Measurements from ENCODE around the gene LTBP3.

Gene LTBP3

DNA sequence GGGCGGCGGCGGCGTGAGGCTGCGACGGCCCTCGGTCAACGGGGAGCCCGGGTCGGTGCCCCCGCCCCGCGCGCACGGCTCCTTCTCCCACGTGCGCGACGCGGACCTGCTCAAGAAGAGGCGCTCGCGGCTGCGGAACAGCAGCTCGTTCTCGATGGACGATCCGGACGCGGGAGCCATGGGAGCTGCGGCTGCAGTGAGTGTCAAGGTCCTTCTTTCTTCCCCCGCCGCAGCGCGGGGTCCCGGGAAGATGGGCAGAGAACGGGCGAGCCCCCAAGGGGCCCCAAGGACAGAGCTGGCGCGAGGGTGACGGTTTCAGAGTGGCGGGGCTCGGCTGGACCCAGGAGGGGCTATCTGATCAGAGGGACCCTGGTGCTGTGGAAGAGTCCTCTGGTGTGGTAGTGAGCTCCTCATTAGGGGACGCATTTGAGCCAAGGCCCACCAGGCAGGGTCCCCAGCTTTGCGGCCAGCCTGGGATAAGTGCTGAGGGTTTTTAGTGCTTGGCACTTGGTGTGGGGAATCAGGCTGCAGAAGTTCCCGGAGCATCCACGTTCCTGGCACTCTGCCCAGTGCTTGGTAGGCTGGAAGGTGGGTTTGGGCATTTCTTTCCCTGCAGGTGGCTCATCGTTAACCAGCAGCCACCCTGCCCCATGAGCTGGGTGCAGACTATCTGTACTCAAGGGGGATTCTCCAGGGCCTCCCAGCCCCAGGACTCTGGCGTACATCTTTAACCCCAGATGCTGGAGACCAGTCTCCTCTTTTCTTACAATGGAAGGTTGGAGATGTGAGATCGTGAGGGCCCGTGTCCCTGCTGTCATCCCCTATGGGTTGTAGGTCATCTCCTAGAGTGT is 27.5 kb upstream of the LTBP3 start:
- no peak for DNase-seq

DNA sequence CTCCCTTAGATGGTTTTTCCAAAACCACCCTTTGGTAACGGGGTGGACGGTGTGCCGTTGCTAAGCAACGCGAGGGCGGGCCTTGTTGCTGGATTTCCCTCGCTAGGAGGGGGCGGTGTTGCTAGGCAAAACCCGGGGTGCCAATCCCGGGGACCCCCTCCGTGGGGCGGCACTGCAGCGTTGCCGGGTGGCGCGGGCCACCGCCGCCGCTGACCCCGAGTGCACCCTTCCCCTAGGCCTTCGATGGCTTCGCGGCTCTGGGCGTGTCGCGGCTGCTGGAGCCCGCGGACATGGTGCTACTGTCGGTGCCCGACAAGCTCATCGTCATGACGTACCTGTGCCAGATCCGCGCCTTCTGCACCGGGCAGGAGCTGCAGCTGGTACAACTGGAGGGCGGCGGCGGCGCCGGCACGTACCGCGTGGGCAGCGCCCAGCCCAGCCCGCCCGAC is 26.6 kb upstream of the LTBP3 start:
- DNase-seq: no peak

DNA sequence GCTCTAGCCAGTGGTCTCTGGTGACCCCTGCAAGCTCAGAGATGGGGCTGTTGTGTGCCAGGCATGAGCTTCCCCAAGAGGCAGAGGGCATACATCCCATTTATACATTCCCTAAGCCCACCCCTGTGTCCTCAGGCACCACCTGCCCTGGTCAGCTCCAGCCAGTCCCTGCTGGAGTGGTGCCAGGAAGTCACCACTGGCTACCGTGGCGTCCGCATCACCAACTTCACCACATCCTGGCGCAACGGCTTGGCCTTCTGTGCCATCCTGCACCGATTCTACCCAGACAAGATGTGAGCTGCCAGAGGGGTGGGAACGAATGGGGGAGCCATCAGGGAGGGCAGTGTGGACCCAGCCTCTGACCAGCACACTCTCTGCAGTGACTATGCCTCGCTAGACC is 25.9 kb upstream of the LTBP3 start:
- no peak for DNase-seq

DNA sequence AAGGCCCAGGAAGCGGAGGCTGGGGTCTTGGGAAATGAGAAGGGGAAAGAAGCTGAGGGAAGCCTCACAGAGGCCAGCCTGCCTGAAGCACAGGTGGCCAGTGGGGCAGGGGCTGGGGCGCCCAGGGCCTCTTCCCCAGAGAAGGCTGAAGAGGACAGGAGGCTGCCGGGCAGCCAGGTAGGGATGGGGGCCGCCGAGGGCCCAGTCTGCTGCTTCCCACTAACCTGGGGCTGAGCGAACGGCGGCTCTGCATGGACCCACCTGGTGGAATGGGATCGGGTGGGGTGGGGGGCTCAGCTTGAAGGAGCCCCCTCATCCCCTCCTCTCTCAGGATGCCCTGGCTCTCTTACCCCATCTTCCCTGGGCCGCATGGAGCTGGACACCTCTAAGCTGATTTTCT is 25.4 kb upstream of the LTBP3 start:
- DNase-seq: no peak

DNA sequence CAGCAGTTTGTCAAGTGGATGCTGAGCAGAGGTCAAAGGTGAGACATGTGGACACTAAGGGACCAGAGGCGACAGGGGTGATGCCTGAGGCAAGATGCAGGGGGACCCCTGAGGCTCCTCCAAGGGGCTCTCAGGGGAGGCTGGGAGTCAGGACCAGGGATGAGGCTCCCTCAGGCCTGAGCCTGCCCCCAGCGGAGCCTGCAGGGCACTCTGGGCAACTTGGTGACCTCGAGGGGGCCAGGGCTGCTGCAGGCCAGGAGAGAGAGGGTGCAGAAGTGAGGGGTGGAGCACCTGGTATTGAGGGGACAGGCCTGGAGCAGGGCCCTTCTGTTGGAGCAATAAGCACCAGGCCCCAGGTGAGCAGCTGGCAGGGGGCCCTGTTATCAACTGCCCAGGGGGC is 23.8 kb upstream of the LTBP3 start:
- DNase-seq: no peak

DNA sequence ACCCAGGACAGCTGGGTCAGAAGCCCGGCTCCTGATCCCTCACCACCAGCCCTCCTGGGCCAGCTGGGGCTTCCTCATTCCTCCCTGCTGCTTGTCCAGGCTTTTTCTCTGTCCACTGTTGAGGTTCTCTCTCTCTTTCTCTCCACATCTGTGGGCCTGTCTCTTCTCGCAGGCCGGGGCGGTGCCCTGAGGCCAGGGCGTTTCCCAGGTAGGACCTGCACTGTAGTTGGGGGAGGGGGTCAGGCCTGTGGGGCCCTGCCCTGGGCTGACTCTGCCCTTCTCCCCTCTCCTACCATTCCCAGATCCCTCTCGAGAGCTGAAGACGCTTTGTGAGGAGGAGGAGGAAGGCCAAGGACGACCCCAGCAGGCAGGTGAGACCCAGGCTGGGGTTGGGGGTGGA is 22.6 kb upstream of the LTBP3 start:
- DNase-seq: no peak

DNA sequence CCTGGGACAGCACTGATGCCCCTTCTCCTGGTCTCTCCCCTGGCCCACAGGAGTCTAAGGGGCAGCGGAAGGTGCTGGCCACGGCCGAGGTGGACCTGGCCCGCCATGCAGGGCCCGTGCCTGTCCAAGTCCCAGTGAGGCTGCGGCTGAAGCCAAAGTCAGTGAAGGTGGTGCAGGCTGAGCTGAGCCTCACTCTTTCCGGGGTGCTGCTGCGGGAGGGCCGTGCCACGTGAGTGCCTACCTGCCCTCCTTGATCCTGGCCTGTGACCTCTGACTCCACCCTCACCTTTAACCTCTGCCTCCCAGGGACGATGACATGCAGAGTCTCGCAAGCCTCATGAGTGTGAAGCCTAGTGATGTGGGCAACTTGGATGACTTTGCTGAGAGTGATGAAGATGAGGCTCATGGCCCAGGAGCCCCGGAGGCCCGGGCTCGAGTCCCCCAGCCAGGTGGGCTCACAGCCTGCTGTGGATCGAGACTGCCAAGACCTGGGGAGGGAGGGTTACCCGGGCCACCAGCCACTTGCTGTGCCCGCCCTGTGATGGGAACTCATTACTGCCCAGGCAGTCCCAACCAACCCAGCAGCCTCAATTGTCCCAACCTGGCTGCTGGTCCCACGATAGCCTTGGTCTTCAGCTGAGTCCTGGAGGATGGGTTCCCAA is 22.0 kb upstream of the LTBP3 start:
- DNase-seq: no peak

DNA sequence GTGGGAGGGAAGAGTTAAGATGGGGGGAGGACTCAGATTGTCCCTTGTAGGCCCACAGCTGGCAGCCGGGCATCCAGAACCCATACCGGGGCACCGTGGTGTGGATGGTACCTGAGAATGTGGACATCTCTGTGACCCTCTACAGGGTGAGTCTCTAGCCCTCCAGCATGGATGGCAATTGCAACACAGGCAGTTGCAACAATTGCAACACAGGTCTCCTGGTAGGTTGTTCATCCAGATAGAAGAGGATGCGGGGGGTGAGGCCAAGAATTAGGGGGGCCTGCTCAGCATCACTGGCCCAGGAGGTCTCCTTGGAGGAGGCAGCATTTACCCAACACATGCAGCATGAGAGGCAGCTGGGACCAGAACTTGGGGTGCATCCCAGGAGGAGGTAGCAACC is 21.1 kb upstream of the LTBP3 start:
- DNase-seq: no peak

DNA sequence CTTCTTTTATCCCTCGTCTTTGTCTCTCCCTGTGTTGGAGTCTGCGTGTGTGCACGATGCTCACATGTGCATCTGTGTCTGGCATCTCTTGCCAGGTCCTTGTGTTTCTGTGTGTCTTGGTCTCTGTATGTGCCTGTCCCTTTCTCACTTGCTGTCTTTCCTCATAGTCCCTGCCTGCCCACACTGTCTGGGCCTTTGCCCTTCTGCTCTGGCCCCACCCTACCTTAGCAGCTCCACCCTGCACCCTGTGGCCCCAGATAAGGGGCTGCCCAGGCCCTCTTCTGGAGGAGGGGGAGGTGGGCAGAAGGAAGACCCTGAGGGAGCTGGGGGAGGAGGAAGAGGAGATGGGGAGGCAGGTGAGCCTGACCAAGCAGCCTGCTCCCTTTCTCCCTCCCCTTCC is 20.5 kb upstream of the LTBP3 start:
- no peak for DNase-seq

DNA sequence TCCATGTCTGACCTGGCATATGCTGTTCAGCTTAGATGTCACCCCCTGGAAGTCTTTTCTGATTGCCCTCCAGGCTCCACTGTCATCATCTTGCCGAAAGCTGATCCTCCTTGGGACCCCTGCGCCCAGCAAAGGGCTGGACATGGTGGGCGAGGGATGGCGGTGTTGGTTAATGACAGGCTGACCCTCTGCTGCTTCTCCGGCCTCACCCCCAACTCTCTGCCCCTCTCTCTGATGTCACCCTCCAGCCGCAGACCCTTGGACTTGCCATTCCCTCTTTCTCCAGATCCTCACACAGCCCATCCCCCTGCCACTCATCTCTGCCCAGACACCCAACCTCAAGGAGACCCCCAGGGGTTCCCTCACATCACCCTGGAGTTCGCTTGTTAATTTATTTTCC is 20.0 kb upstream of the LTBP3 start:
- DNase-seq: no peak

DNA sequence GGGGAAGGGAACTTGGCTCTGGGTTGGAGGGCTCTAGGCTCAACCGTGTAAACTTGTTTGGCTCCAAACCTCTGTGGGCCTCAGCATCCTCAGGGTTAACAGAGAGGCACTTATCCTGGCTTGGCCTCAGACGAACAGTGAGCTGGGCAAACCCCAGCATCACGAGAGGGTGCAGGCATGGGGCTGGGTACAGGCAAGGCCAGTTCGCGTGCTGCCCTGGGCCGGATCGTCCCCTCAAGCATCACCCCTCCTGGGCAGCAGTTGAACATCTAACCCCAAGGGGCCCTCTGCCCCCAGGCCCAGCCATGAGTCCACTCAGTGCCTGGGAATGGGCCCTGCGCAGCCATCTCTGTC is 19.6 kb upstream of the LTBP3 start:
- DNase-seq: no peak

DNA sequence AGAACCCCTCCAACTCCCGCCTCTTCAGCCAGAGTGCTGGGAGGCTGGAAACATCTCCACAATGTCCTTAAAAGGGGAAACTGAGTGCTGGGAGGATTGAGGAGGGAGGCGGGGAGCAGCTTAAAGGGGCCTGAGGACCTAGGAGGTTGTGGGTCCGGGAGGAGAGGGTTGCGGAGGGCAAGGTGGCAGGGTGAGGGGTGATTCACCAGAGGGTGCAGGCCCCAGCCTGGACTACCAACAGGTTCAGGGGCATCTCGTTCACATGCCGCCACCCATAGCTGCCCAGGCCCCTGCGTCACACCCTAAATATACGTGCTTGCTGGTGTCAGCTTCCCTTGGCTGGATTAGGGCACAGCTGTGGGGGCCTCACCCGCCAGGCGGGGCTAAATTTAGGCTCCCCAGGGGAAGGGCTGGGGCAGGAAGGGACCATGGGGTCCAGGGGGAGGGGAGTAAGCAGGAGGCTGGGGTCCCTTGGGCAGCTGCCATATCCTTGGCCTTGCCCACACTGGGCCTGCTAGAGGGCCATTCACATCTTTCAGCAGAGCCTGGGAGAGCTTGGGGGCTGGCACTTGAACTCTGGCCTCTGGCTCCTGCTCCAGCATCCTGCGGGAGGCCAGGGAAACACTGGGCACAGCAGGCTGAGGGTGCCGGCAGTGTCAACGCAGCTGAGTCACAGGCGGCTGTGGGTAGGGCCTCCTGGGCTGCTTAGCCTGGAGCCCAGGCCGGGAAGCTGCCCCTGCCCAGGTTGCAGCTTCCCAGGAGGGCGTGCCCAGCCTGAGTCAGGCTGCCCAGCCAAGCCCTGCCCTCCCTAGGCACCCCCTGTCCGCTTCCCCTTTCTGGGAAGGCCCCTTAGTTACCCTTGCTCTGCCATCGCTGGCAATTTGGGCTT is 19.0 kb upstream of the LTBP3 start:
- no peak for DNase-seq

DNA sequence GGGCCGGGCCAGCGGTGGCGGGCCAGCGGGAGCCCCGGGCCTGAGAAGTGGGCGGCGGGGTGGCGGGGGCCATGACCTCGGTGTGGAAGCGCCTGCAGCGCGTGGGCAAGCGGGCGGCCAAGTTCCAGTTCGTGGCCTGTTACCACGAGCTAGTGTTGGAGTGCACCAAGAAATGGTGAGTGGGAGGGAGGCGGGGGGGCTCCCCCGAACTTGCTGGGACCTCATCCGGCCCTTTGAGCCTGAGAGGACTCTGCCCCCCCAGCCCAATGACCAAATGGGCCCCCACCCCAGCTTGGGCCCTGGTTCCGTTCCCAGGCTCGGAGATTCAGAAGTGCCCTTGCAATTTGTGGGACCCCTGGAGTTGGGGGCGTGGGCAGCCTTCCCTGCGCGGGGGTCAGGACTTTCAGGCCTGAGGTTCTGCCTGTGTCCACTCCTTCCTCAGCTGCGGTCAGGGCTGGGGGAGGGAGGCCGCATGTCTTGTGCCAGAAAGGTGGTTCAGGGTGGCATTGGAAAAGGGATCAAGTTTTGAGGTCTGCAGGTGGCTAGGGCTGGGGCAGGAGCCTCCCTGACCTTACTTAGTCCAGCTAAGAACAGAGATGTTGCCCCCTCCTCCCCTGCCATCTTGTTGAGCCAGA is 18.2 kb upstream of the LTBP3 start:
- no peak for DNase-seq

DNA sequence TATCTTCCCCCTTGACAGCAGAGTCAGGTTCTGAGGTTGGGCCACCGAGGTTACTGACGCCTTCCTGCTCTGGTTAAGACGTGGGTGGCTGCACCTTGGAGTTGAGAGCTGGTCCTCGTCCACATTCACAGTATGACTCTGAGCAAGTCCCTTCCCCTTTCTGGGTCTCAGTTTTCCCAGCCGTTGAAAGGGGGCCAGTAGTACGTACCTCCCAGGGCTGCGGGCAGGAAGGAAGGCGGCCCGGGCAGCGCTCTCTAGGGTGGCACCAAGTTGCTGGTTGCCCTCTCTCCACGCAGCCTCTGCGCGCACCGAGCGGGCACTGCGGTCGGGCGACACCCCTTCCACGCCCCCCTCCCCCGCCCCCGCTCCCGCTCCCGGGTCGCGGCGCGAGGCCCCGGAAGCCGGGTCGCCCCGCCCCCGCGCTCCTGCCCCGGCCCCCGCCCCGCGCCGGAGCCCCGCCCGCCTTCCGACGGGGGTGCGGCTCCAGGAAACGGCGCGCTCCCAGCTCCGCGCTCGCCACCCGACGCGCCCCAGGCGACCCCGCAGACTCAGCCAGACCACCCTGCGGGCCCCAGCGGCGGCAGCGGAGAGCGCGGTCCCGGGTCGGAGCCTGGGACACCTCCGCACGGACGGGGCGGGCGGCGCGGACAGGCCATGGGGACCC is 17.5 kb upstream of the LTBP3 start, which contains the start of gene EHBP1L1:
TSS of gene EHBP1L1 (plus strand) at position 486 of the 664 bp plus-strand sequence. CDS start 250 bp downstream, outside the sequence.
- DNase-seq: peak; percentile 80

DNA sequence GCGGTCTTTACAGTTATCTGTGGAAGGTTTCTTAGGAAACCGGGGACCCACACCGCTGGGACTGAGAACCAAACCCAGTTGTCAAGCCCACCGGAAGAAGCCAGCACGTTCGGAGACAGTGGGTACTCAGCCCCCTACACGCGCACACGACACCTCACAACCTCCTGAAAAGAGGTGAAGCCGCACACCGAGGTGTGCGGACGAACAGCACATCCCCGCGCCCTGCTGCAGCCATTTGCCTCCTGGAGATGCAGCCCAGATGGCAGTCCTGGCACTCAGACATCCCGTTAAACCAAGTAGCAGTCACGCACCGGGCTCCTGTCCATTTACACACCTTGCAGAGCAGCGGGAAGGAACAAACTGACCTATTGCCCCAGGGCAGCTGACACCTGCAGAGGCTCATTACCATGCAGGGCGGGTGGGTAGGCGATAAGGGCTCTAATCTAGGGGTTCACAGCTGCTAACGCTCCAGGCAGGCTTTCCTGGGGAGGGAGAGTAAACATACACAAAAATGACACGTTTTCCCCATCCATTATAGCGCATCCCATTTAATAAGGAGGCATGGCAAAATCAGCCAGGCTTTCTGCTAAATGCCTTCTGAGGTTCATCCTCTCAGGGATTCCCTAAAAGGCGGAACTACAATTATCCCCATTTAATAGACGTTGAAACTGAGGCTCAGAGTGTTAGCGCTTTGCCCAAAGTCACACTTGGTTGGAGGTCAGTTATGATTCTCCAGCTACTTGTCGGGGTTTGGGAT is 16.8 kb upstream of the LTBP3 start:
- peak; percentile 55 for DNase-seq

DNA sequence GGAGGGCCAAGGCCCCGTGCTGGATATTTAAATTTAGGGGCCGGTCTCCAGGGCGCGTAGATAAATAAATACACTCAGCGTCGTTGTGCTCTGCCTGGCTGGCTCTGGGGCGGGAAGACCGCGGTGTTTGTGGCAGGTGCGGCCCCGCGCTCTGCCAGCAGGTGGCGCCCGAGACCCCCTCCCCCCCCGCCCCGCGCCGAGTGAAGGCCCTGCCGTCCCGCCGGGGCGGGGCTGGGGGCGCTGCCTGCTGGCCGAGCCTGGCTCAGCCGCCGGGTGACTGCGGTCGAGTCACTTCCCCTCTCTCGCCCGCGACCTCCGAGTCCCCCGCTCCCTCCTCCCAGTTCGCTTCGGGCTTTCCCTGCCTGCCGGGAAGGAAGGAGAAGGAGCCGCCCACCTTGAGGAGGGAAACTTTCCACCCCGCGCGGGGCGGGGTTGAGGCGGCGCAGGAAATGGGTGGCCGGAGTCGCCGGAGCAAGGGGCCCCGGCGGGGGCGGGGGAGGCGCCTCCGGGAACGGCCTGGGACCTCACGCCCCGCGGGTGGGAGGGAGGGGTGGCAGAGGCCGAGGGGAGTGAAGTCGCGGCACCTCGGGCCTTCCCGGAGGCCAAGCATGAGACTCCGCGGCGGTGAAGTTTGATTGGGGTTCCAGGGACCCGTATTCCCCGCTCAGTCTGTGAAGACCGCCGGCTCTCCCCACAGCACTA is 16.1 kb upstream of the LTBP3 start:
- DNase-seq: peak; percentile 80

DNA sequence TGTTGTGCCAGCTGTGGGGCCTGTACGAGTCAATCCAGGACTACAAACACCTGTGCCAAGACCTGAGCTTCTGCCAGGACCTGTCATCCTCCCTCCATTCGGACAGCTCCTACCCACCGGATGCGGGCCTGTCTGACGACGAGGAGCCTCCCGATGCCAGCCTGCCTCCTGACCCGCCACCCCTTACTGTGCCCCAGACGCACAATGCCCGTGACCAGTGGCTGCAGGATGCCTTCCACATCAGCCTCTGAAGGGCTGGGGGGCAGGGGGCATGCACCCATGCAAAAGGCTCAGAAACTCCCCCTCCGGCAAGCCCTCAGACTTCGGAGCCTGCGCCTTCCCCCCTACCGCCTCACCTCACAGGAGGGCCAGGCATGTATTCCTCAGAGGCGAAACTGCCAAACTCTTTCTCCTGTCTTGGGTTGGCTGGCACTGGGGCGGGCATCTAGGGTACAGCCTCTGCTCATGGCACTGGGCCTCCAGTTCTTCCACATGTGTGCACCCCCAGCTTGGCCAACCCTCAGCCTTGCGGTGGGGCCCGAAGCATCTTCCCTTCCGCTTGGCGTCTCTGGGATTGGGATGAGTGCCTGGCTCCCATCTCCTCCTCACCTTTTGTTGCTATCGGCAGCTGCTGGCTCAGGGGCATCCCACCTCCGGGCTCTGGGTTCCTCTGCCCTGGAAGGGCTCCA is 15.4 kb upstream of the LTBP3 start:
- no peak for DNase-seq

DNA sequence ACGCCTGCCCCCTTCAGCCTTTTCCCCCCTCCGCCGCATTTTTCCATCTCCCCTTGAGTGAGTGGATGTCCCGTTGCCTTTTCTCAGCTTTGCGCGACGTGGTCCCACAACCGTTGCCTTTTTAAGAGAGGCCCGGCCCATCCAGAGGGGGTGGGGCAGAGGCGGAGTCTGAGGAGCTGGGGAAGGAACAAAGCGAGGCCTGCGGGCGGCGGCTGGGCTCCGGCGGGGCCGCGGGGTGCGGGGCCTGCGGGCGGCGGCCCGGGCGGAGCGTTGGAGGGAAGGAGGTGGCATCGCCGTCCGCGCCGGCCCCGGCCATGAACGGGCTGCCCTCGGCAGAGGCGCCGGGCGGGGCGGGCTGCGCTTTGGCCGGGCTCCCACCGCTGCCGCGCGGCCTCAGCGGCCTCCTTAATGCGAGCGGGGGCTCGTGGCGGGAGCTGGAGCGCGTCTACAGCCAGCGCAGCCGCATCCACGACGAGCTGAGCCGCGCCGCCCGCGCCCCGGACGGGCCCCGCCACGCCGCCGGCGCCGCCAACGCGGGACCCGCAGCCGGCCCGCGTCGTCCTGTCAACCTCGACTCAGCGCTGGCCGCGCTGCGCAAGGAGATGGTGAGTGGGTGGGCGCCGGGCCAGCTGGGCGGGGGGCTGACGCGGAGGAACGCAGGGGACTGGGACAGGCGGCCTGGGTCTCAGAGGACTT is 14.3 kb upstream of the LTBP3 start, which contains the start of gene FAM89B:
TSS of gene FAM89B (plus strand) at position 183 of the 696 bp plus-strand sequence. CDS start at position 315, 132 bp downstream.
- peak; percentile 86 for DNase-seq

DNA sequence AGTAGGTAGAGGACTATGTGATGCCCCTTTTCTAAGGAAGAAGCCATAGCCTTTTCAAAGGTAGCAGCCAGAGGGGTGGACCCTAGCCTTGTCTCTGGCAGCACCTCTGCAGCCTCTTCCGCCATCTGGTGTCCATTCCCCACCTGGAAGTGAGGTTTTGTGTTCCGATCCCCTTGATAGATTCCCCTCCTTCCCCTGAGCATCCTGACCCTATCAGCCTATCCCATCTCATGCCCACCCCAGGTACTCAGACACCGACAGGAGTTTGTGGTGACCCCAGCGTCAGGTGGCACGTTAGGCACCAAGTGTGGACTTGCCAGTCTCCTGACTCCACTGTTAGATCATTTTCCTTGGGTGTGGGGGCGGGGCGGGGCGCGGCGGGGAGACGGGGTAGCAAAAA is 13.8 kb upstream of the LTBP3 start:
- DNase-seq: no peak
